D721Med (cell line): ENCODE measurements around the gene CDK17.

ENCODE experiments used
- DNase-seq: peaks from one replicate; pipeline ENCODE4 v3.0.0; 2011; ENCODE audit warnings: low spot score; ENCODE audit not compliant: insufficient read length
- FAIRE-seq: peaks from 2 replicates; lab custom pipeline; 2011; peaks lifted over from hg19 to GRCh38; lab: Jason Lieb, UNC
- TF ChIP-seq, protein P1 (sequence below): IDR thresholded peaks from 2 replicates; pipeline ENCODE4 v1.5.1; 2012; ENCODE audit warnings: mild to moderate bottlenecking, control low read depth; ENCODE audit not compliant: insufficient read depth; ENCODE audit errors: missing control alignments

Gene CDK17

DNA sequence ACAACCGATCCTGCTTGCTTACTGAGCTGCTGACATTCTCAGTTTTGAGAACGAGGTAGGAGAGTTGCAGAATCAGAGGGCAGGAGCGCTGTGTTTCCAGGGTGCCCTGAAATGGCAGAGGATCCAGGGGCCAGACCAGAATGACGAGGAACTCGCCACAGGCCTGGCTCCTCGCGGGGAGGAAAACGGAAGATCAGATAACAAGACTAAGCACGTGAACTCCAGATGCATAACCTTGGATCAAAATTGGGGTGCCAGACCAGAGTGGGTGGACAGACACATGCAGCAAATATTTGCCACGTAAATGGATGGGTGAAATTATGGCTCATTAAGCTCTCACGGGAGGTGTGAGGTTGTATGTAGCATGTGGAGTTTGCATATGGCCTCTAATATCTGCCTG lies 159.6 kb downstream of the CDK17 start:
- TF ChIP-seq, protein P1, sequence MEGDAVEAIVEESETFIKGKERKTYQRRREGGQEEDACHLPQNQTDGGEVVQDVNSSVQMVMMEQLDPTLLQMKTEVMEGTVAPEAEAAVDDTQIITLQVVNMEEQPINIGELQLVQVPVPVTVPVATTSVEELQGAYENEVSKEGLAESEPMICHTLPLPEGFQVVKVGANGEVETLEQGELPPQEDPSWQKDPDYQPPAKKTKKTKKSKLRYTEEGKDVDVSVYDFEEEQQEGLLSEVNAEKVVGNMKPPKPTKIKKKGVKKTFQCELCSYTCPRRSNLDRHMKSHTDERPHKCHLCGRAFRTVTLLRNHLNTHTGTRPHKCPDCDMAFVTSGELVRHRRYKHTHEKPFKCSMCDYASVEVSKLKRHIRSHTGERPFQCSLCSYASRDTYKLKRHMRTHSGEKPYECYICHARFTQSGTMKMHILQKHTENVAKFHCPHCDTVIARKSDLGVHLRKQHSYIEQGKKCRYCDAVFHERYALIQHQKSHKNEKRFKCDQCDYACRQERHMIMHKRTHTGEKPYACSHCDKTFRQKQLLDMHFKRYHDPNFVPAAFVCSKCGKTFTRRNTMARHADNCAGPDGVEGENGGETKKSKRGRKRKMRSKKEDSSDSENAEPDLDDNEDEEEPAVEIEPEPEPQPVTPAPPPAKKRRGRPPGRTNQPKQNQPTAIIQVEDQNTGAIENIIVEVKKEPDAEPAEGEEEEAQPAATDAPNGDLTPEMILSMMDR = no peak
- DNase-seq = no peak
- no peak for FAIRE-seq

GRCh38 chr12:96239711-96240635 lies 160.3 kb downstream of the CDK17 start:
- FAIRE-seq = no peak
- no peak for DNase-seq
- TF ChIP-seq, protein P1 = no peak

DNA sequence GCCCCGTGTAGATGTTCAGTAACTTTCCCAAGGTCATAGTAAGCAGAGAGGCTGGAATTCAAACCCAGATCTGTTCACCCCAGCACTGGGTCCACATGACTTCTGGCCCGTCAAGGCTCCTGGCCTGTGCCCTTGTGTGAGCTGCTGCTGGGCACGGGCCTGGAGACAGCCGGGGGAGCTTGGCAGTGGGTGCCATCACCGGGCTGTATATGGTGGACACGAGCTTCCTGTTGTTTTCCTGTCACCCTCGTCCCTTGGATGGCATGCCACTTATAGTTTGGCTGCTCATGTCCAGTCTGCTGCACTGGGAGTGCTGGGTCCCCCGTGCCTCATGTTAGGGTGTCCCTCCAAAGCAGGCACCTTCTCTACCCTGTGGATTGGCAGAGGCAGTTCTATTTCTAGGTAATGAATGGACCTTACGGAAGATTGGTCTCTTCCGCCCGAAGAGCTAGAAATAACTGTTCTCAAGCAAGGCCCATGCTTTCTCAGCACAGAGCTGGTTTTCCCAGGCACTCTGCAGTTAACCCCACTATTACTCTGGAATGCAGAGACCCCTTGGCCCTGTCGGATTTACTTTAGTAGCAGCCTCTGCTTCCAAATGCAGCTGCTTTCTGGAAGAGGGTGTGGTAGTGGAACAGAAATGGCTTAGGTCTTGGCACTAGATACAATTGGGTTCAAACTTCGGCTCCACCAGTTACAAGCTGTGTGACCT lies 161.7 kb downstream of the CDK17 start:
- TF ChIP-seq, protein P1 = no peak
- no peak for DNase-seq
- no peak for FAIRE-seq

GRCh38 chr12:96237465-96238077 lies 162.7 kb downstream of the CDK17 start:
- no peak for FAIRE-seq
- TF ChIP-seq, protein P1 = no peak
- DNase-seq = no peak

GRCh38 chr12:96237035-96237434 lies 163.2 kb downstream of the CDK17 start:
- TF ChIP-seq, protein P1 = no peak
- DNase-seq (no peak), FAIRE-seq (no peak)

GRCh38 chr12:96236221-96236822 lies 163.9 kb downstream of the CDK17 start:
- FAIRE-seq (no peak), DNase-seq (no peak)
- TF ChIP-seq, protein P1 = no peak
